ENCODE data around the gene SKIDA1.

DNA sequence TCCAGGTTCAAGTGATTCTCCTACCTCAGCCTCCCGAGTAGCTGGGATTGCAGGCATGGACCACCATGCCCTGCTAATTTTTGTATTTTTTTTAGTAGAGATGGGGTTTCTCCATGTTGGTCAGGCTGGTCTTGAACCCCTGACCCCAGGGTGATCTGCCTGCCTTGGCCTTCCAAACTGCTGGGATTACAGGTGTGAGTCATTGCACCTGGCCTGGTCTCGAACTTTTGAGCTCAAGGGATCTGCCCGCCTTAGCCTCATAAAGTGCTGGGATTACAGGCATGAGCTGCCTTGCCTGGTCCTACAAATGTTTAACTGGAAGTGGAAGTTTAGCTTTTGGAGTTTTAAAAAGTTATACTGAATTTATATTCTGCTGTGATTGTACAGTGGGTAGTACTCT is 11.4 kb upstream of the SKIDA1 start:
- TF ChIP-seq, protein P1, sequence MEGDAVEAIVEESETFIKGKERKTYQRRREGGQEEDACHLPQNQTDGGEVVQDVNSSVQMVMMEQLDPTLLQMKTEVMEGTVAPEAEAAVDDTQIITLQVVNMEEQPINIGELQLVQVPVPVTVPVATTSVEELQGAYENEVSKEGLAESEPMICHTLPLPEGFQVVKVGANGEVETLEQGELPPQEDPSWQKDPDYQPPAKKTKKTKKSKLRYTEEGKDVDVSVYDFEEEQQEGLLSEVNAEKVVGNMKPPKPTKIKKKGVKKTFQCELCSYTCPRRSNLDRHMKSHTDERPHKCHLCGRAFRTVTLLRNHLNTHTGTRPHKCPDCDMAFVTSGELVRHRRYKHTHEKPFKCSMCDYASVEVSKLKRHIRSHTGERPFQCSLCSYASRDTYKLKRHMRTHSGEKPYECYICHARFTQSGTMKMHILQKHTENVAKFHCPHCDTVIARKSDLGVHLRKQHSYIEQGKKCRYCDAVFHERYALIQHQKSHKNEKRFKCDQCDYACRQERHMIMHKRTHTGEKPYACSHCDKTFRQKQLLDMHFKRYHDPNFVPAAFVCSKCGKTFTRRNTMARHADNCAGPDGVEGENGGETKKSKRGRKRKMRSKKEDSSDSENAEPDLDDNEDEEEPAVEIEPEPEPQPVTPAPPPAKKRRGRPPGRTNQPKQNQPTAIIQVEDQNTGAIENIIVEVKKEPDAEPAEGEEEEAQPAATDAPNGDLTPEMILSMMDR (IDR thresholded peaks at IDR 0.05): no peak
- TF ChIP-seq POLR2A (IDR thresholded peaks at IDR 0.05): no peak

Data from stomach (tissue), 4 donors.